NCI-H1092 (cell line): Measurements from ENCODE around the gene RAD51B.

Experiments used
- DNase-seq: peaks from one replicate; lab custom pipeline; 2025; lab: John Stamatoyannopoulos, UW

RAD51B gene

DNA sequence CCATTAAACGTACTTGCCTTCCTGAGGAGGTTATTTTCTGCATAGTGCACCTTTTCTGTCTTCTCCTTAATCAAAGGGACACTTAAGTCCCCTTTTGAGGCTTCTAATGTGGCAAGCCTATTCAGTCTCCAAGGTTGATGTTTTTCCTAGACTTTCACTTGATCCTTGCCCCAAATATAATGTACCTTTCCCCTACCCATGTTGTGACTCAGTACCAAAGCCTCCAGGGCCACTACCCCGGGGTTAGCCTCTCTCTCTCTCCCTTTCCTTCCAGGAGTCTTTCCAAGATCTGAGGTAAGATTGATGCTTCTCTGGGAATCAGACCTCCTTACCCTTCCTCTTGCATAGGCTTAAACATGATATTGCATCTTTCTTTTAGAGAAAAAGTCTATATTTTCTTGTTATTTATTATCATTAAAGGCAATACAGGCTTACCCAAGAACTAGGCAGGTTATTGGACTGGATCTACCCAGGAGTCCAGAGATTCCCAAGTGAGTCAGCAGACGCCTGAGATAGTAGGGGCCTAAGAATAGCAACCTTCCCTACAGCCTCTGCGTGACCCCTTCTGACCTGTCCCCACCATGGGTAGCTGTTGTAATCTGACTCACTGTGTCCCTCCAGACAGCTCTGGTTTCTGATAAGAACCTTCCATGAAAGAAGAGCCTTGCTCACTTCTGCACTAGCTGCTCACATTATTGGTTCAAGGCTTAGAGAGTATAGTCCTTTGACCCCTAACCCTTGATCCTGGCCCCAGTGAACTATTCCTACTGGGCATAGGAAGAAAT is 800.4 kb downstream of the RAD51B start:
- DNase-seq, result no peak

DNA sequence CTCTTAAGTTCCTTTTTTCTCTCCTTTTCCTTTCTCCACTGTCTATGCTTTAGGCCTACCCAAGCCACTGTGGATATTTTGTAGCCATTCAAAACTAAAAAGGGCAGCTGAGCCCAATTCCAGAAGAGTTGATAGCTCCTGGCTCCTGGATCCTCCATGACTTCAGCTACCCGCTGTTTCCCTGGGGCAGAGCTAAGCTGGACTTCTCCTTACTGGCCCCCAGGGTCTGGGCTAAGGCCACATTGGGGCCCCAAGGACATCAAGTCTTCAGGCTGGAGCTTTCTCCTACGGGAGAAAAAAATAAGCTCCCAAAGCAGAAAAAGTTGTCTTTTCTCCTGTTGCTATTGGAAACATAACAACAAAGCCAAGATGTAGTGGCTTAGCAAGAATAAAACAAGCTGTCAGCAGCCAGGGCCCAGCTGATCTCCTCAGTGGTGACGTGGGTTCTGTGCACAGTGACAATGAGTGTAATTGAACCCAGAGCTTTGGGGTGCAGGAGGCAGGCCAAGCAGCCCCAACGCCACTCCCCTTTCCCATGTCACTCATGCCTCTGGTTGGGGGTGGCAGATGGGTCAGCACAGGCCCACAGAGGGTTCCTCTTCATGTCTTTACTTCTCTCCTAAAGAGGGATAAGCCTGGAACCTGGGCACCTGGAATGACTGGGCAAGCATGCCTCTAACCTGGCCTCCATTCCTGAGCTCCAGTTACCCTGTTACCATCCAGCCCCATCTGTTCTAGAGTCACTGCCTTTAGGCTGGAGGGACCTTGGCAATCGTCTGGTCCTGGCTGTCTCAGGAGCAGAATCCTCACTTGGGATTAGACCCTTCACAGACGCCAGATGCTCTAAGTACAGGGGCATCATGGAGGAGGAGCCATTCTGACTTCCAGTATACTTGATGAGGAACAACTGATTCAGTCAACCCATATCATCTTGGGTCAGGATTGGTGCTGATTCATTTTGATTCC is 802.1 kb downstream of the RAD51B start:
- no peak for DNase-seq

- DNase-seq, result no peak
Measured at GRCh38 chr14:68622856-68623255, 803.3 kb downstream of the RAD51B start.

- DNase-seq, result no peak
Measured at GRCh38 chr14:68623307-68623706, 803.7 kb downstream of the RAD51B start.

DNA sequence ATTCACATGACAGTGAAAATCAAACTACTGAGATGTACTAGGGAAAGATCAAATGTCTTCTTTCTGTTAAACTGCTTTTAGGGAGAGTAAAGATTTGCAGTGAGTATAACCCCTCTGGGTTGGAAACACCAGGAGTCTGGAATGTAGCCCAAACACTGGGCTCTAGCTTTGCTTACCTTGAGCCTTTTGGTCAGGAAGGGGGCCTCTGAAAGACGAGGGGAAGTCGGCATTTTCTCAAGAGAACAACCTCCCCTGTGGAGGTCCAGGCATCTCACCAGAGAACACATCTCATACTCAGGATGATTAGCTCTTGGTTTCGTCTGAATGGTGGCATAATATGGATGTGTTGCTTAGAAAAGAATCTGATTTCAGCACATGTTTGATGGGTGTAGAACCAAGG is 804.2 kb downstream of the RAD51B start:
- no peak for DNase-seq

DNA sequence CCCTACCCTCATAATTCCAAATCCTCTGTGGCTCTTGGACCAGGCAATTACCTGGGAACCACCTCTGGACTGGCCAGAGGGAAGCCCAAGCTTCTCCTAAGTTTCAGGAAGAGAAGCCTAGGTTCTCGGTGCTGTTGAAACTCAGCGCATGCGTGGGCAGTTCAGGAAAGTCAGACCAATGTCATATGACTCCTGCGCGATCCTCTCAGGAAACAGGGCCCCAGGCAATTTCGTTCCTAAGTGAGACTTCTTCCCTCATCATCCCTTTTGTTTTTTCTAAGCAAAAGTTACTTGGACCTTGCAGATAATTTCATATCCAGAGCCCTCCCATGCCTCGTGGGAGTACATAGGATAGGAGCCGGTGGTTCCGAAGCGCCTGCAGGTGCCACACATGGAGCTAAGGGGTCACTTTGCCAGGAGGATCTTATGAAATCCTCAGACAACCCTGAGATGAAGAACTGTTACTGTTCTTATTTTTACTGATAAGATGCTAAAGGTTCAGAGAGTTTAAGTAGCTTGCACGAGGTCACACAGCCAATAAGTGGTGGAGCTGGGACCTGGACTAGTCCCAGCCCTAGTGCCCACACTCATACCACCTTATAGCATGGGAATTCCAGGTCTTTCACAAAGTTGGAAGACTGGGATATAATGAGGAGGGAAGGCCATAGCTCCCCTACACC is 805.1 kb downstream of the RAD51B start:
- DNase-seq, result no peak

DNA sequence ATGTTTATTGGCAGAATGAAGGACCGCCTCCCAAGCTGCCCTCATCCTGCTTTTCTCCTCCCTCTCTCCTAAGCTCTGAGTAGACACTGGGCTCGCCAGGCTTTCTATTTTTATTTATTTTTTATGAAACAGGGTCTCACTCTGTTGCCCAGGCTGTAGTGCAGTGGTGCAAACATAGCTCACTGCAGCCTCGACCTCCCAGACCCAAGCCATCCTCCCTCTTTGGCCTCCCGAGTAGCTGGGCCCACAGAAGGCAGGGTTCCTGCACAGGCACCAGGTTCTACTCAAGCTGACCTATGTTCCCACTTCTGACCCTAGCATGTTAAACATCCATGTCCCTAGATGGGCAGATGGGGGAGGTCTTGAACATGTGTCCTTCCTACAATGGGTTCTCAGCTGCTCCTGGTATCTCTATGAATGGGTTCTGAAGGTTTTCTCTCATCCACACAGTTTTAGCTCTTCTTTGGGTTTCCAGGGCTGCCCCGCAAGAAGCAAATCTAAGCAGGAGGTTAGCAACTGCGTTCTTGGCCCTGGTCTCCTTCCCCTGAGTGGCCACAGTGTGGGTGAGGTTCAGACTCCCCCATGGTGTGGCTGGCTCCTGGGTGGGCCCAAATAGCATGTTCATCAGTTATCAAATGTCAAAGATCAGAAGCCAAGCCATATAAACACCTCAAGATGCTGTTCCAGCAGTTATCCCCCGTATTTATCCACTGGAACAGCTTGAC is 805.9 kb downstream of the RAD51B start:
- DNase-seq, result no peak

DNA sequence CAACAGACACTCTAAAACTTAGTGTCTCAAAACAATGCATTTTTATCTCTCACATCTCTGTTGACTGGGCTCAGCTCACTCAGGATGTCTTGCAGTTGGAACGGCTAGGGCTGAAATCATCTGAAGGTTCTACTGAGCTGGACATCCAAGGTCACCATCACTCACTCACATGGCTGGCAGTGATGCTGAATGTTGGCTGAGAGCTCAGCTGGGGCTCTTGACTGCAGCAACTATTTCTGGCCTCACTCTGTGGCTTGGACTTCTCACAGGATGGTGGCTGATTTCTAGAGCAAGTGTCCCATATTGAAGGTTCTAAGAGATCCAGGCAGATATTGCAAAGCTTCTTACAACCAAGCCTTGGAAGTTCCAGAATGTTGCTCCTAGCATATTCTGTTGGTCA is 806.8 kb downstream of the RAD51B start:
- no peak for DNase-seq

- no peak for DNase-seq
Measured at GRCh38 chr14:68627050-68627867, 807.7 kb downstream of the RAD51B start.

DNA sequence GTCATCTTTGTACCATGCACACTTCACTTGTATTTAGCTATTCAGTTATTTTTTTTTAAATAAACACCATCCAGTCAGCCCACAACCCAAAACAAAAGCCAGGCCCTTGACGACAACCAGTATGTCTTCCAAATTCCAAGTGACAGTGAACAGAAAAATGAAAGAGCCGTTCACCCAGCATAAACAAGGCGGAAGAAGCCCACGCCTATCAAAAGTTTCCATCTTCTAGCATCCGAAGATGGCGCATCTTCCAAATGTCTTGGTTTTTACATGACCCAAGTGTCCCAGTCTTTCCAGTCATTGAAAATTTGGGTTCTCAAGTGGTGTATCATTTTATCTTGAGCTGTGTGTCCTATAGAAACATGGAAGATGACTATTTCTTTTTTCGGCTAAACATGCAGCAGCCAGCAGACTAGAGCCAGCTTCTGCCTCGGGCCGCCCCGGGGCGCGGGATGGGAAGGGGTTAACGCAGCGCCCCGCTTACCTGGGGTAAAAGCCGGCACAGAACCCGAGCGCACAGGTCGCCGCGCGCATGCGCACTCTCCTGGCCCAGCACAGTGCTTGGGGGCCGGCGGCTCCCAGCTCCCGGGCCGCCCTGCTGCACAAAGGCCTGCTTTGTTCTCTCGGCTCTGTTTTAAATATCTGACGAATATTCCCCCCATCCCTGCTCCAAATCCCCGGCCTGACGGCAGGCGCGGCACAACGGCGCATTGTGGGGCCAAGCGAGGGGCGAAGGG is 808.5 kb downstream of the RAD51B start:
- no peak for DNase-seq

DNA sequence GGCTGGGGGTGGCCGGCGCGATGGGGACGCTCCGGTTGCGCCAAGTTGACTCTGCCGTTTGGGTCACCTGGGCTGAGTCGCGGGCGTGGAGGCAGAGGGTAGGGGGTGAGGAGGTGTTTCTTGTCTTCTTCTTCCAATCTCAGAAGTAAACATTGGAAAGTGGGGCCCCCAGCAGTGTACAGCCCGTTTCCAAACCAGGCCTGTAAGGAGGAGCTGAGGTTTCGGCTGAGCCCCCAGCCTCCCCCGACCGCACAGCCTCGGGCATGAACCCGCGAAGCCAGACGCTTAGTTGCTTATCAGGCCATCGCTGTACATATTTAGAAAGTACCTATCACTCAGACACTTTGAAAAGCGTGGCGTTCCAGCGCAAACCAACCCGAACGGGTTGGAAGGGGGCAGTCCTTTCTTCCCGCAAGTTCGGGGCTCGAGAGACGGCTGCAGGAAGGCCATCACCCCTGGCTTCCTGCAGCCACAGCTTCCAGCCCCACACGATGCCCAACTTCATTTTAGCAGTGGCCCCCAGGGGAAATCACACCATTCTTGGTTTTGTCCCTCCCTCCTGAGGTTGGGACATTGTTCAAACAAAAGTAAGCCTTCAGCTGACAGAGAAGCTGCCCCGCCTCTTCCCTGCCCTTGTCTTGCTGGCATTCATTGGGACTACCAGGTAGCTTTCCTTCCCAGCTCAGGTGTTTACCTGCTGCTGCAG is 809.2 kb downstream of the RAD51B start:
- DNase-seq, result no peak

GRCh38 chr14:68630081-68630571 is 810.5 kb downstream of the RAD51B start:
- DNase-seq, result no peak

DNA sequence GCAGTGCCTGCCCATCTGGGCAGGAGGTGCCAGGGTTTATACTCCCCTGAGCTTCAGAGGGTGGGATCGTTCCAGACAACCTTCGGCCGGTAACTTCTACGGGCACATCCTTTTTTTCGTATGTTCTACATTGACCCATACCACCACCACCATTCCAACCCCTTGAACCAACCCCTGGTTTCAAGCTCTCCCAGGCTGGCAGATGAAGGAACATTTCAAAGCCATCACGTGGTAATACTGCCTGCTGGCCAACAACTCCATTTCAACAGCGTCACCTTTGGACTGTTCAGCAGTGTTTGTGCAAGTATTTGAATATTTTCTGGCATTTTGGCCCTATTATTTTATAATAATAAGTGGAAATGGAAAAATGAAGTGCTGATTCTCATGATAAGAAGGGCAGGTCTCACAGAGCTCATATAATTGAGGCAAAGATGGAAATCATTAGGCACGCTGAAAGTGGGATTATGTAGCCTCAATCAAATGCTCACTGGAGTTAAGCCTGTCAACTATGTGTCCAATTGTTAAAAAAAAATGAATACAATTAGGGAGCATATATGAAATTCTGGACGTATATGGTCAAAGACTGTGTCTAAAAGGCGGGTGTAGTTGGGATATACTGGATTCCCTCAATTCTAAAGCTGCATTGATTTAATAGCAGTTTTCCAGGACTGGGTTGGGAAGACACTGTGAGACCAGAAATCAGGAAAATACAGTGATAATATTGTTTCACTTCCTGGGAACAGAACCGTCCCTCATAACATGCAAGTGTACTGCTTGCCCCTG is 811.2 kb downstream of the RAD51B start:
- DNase-seq, result no peak

DNA sequence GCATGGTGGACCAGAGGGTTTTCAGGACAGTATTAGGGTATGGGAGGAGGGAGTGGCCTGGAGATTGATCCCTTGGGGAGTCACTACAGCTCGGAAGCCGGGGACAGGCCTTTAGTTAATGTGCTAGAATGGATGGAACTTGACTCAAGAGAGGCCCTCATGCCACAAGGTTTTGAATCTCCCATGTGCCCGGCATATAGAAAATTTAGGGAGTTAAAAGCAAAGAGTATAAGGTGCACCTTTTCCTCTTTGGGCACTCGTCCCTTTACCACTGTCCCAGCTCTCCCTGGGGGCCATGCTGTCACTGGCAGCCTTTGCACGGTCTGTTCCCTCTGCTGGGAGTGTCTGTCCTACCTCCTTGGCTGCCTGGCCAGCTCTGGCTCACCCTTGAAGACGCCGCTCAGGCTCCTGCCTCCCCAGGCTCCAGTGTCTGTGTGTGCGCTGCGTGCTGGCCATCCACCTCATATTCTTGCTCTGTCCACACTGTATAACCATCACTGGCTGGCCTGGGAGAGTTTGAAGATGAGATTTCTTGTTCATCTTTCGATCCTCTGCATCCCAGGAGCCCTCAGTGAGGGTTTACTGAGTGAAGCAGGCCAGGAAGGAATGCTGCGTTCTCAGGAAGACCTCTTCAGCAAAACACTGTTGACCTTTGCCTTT is 811.9 kb downstream of the RAD51B start:
- DNase-seq, result no peak

DNA sequence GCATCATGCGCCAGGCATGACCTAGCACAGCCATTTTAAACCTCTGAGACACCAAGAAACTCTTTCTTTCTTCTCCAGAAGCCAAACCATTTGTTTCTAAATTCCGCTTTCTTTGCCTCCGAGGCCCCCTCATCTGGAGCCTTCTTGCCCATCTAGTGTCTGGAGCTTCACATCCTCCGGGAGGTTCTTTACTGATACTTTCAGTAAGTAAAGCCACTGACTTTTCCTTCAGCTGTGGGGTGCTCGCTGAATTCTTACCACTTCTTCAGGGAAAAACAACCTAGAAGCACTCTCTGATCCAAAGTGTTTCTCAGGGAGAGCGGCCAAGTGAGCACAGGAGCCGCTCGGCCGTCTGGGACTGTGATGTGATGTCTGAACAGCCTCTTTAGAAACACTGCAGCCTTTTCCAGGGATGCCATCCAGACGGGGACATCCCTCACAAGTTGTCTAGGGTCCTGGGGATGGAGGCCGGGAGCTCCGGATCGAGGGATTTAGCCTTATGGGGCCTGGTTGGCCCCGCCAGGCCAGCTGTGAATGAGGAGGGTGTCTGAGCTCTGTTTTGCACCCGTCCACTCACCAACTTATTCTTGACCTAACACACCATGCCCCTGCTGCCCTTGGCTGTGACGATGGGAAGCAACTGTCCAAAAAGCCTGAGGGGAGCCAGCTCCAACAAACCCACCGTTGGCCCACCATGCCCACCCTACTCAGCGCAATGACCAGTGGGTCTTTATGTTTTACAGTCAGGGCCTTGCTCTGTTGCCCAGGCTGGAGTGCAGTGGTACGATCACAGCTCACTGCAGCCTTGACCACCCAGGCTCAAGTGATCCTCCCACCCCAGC is 812.7 kb downstream of the RAD51B start:
- DNase-seq, result no peak

GRCh38 chr14:68633131-68633991 is 813.8 kb downstream of the RAD51B start:
- DNase-seq, result no peak
